ENCODE data around the gene IBA57.

DNA sequence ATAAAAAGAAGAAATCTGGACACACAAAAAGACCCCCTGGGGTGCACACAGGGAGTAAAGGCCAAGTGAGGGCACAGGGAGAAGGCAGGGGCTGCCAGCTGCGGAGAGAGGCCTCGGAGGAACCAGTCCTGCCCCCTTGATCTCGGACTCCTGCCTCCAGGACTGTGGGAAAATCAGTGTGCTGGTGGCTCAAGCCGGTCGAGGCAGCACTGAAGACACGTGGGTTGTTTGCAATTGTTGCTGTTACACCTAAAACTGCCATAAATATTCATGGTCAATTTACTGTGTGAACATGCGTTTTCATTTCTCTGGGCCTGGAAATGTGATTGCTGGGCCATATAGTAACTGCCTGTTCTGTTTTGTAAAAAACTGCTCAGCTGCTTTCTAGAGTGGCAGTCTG lies 18.5 kb downstream of the IBA57 start:
- TF ChIP-seq, protein P1, sequence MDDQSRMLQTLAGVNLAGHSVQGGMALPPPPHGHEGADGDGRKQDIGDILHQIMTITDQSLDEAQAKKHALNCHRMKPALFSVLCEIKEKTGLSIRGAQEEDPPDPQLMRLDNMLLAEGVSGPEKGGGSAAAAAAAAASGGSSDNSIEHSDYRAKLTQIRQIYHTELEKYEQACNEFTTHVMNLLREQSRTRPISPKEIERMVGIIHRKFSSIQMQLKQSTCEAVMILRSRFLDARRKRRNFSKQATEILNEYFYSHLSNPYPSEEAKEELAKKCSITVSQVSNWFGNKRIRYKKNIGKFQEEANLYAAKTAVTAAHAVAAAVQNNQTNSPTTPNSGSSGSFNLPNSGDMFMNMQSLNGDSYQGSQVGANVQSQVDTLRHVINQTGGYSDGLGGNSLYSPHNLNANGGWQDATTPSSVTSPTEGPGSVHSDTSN (IDR thresholded peaks at IDR 0.05): no peak
- no peak for TF ChIP-seq CTCF (IDR thresholded peaks at IDR 0.05)

Measured in A549 (cell line).